SU-DHL-6 (cell line): ENCODE measurements around the gene CPAMD8.

Experiments used
- CTCF ChIP-seq: fragments of 200-600 bp; sonication (generic); IDR thresholded peaks from one replicate; pipeline ENCODE4 v1.5.1; 2017; ENCODE audit warnings: antibody characterized with exemption, mild to moderate bottlenecking, low read length, moderate library complexity; ENCODE audit not compliant: insufficient read depth, poor library complexity, severe bottlenecking
- EZH2phosphoT487 ChIP-seq: fragments of 200-600 bp; sonication (generic), shearing (Covaris generic); conservative IDR thresholded peaks from 2 replicates; pipeline ENCODE4 v1.6.1; 2018; ENCODE audit warnings: mild to moderate bottlenecking, antibody characterized with exemption, low read length, moderate library complexity, mixed read lengths

GRCh38 chr19:16861011-16861410 lies 165.6 kb downstream of the CPAMD8 start:
- TF ChIP-seq CTCF: no peak
- no peak for TF ChIP-seq EZH2phosphoT487
